Kidney (tissue), 14 donors: ENCODE measurements around the gene ENTHD1. TPM values are rescaled to one million over a fixed set of nuclear protein-coding genes. Genes with fewer than 3 reads are reported as not detected.

Source experiments
- DNase-seq, 5 donors: peaks; one replicate each; pipeline ENCODE4 v3.0.0-alpha.2; 2013 to 2020
- FAIRE-seq: peaks from 2 replicates; lab custom pipeline; 2012; peaks lifted over from hg19 to GRCh38; lab: Jason Lieb, UNC
- H3K27ac ChIP-seq, 2 donors: one replicate each; pipeline ENCODE4 v1.7.0; 2013; ENCODE audit warnings: low read depth in 2 of 2, low read length in 2 of 2, inconsistent platforms in 1 of 2
- H3K27me3 ChIP-seq: one replicate; pipeline ENCODE4 v1.7.1; 2013; ENCODE audit warnings: low read length, inconsistent platforms; ENCODE audit not compliant: control insufficient read depth, insufficient read depth
- H3K36me3 ChIP-seq, 3 donors: one replicate each; pipeline versions ENCODE4 v1.7.0 to v1.7.1; 2013; ENCODE audit warnings: low read length in 3 of 3, control low read depth in 1 of 3, inconsistent platforms in 1 of 3; ENCODE audit not compliant: insufficient read depth in 3 of 3, control insufficient read depth in 2 of 3
- H3K4me1 ChIP-seq, 3 donors: one replicate each; pipeline versions ENCODE4 v1.7.0 to v1.7.1; 2013; ENCODE audit warnings: low read length in 3 of 3, inconsistent platforms in 1 of 3, low read depth in 1 of 3; ENCODE audit not compliant: control insufficient read depth in 2 of 3, insufficient read depth in 2 of 3
- H3K4me3 ChIP-seq, 3 donors: one replicate each; pipeline versions ENCODE4 v1.7.0 to v1.8.1; 2013; ENCODE audit warnings: low read length in 3 of 3, control low read depth in 1 of 3, inconsistent platforms in 1 of 3
- H3K9ac ChIP-seq, 3 donors: one replicate each; pipeline versions ENCODE4 v1.7.0 to v1.7.1; 2013; ENCODE audit warnings: low read length in 3 of 3, control low read depth in 1 of 3, inconsistent platforms in 1 of 3
- H3K9me3 ChIP-seq, 3 donors: one replicate each; pipeline versions ENCODE4 v1.7.0 to v1.7.1; 2013; ENCODE audit warnings: low read length in 3 of 3, control low read depth in 1 of 3, inconsistent platforms in 1 of 3; ENCODE audit not compliant: control insufficient read depth in 2 of 3, insufficient read depth in 1 of 3
- intact Hi-C: fragments of 100-400 bp; cut with DNase I; formaldehyde crosslinking; loops from one replicate; pipeline ENCODE4 v1.11.1; 2022
- polyA plus RNA-seq: library from polyadenylated mRNA; stranded (reverse); fragments of 350-450 nt; fragmentation: Illumina TruSeq; extraction: RNeasy Lipid Tissue Mini Kit (QIAGEN cat#74804); gene quantifications from one replicate; pipeline ENCODE4 v1.2.3, GENCODE V29; 2014; ENCODE audit warnings: low read depth, low replicate concordance; ENCODE audit not compliant: insufficient read depth
- total RNA-seq: library from RNA; stranded (reverse); fragmentation: NEBNext Ultra II Directional; extraction: Animal tissue kit (Norgen Biotek cat#: 25700); gene quantifications from one replicate; pipeline ENCODE4 v1.2.1, GENCODE V29; 2021
- TF ChIP-seq, protein P1 (sequence below): IDR thresholded peaks from 3 replicates; pipeline ENCODE4 v1.5.1; 2012; ENCODE audit warnings: mild to moderate bottlenecking, moderate library complexity, borderline replicate concordance; ENCODE audit not compliant: insufficient read depth; ENCODE audit errors: extremely low read depth
- donor health status: control.
- donor health status: control.
- donor health status: control.
- donor health status: control.
- donor health status: control.
- donor health status: DM: yes; HTN: yes; CAD: no.
- donor health status: Normal renal cell carcinoma (clear cell type).

The ENTHD1 gene
- total and polyA plus RNA-seq, 2 donors from 2014 or later: not detected

DNA sequence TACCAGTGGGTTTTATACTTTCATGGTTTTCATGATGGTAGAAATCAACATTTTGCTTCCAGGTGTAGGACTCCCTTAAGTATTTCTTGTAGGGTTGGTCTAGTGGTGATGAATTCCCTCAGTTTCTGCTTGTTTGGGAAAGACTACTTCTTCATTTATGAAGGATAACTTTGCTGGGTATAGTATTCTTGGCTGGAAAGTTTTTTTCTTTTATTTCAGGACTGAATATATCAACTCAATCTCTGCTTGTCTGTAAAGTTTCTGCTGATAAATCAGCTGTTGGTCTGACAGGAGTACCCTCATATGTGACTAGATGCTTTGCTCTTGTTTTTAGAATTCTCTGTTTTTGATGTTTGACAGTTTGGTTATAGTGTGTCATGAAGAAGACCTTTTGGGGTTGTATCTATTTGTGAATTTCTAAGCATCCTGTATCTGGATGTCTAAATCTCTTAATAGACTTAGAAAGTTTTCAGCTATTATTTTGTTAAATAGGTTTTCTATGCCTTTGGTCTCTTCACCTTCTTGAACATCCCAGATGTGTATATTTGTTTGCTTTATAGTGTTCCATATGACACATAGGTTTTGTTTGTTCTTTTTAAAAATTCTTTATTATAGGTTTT lies 95.9 kb downstream of the ENTHD1 start:
- Histone ChIP-seq H3K27ac (no peak overlapping the region), H3K4me3 (no peak overlapping the region), H3K27me3 (no peaks in the 10 kb centered on the region), H3K9me3 (peaks cover 0 to 14% (median 7%) of the 10 kb centered on the region in 3 donors), H3K4me1 (no peaks in the 10 kb centered on the region), H3K9ac (no peak overlapping the region), H3K36me3 (no peaks in the 10 kb centered on the region)
- FAIRE-seq: no peak
- intact Hi-C loops: no loop called here
- TF ChIP-seq, protein P1, sequence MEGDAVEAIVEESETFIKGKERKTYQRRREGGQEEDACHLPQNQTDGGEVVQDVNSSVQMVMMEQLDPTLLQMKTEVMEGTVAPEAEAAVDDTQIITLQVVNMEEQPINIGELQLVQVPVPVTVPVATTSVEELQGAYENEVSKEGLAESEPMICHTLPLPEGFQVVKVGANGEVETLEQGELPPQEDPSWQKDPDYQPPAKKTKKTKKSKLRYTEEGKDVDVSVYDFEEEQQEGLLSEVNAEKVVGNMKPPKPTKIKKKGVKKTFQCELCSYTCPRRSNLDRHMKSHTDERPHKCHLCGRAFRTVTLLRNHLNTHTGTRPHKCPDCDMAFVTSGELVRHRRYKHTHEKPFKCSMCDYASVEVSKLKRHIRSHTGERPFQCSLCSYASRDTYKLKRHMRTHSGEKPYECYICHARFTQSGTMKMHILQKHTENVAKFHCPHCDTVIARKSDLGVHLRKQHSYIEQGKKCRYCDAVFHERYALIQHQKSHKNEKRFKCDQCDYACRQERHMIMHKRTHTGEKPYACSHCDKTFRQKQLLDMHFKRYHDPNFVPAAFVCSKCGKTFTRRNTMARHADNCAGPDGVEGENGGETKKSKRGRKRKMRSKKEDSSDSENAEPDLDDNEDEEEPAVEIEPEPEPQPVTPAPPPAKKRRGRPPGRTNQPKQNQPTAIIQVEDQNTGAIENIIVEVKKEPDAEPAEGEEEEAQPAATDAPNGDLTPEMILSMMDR: no peak
- DNase-seq: no peak

DNA sequence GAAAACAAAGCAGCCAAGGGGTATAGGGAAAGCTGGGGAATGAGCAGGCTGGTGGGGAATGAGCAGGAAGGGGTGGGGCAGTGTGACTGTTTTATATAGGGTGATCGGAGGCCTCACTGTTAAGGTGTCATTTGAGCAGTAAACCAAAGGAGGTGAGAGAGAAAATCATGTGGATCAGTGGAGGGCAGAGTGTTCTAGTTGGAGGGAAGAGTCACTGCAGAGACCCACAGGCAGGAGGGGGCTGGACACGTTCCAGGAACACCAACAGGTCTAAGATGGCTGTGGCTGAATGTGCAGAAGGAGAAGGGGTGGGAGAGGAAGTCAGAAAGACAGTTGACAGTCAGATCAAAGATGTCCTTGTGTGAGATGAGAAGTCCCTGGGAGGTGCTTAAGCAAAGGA lies 103.8 kb downstream of the ENTHD1 start:
- H3K27me3 ChIP-seq: no peaks in the 10 kb centered on the region
- H3K9ac ChIP-seq: no peak overlapping the region
- DNase-seq: no peak
- H3K27ac ChIP-seq: no peak overlapping the region
- intact Hi-C loops: no loop called here
- TF ChIP-seq, protein P1: no peak
- no peak for FAIRE-seq
- no peaks in the 10 kb centered on the region for H3K36me3 ChIP-seq
- no peak overlapping the region for H3K4me3 ChIP-seq
- no peaks in the 10 kb centered on the region for H3K9me3 ChIP-seq
- H3K4me1 ChIP-seq: no peaks in the 10 kb centered on the region

- Histone ChIP-seq H3K27me3 (no peaks in the 10 kb centered on the region), H3K9me3 (no peaks in the 10 kb centered on the region), H3K36me3 (no peaks in the 10 kb centered on the region), H3K27ac (no peak overlapping the region), H3K4me3 (no peak overlapping the region), H3K4me1 (no peaks in the 10 kb centered on the region), H3K9ac (no peak overlapping the region)
- intact Hi-C loops: no loop called here
- DNase-seq (no peak), FAIRE-seq (no peak)
- TF ChIP-seq, protein P1: no peak
These were observed 108.3 kb downstream of the ENTHD1 start for GRCh38 chr22:39785232-39785631.
